MM.1S (cell line): Measurements from ENCODE around the gene NPFF.

ENCODE experiments used
- EZH2 ChIP-seq: fragments of 300-600 bp; sonication (generic); optimal IDR thresholded peaks from 2 replicates; pipeline ENCODE3; 2017; ENCODE audit warnings: low read depth, mild to moderate bottlenecking, antibody characterized with exemption, low read length, mixed read lengths
- TF ChIP-seq, protein P1 (sequence below): fragments of 300-600 bp; sonication (generic); IDR thresholded peaks from 2 replicates; pipeline ENCODE4 v1.5.1; 2016; ENCODE audit warnings: antibody characterized with exemption, low read length, mixed read lengths

DNA sequence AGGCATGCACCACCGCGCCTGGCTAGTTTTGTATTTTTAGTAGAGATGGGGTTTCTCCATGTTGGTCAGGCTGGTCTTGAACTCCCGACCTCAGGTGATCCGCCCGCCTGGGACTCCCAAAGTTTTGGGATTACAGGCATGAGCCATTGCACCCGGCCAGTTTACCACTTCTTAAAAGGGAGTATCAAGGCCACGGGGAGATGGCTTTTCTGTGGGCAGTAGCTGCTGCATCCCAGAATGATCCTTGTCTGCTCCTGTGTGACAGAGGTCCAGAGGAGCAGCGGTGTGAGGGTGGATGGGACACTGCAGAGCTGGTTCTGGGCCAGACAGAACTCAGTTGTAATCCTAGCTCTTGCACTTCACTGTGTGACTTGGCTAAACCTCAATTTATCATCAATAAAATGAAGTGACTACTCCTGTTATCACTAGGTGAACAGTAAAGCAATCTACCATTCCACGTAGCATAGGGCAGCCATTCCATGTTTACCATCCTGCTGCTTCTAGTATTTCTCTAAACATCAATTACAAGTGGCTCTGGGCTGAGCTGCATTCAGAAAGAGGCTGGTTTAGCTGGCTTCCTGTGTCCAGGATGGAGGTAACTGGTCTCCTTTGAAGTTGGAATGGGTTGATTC is 3.0 kb upstream of the NPFF start:
- TF ChIP-seq, protein P1, sequence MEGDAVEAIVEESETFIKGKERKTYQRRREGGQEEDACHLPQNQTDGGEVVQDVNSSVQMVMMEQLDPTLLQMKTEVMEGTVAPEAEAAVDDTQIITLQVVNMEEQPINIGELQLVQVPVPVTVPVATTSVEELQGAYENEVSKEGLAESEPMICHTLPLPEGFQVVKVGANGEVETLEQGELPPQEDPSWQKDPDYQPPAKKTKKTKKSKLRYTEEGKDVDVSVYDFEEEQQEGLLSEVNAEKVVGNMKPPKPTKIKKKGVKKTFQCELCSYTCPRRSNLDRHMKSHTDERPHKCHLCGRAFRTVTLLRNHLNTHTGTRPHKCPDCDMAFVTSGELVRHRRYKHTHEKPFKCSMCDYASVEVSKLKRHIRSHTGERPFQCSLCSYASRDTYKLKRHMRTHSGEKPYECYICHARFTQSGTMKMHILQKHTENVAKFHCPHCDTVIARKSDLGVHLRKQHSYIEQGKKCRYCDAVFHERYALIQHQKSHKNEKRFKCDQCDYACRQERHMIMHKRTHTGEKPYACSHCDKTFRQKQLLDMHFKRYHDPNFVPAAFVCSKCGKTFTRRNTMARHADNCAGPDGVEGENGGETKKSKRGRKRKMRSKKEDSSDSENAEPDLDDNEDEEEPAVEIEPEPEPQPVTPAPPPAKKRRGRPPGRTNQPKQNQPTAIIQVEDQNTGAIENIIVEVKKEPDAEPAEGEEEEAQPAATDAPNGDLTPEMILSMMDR, result no peak
- TF ChIP-seq EZH2, result no peak
